IgD-negative memory B cell (primary cell): Measurements from ENCODE around the gene HTRA3. TPM values are rescaled to one million over a fixed set of nuclear protein-coding genes. Genes with fewer than 3 reads are reported as not detected.
"Not testable (repeated sequence)": the region's sequence is repeated elsewhere in the genome, so short reads cannot be mapped to it uniquely, and the experiment has no call there.

ENCODE experiments used
- H3K27ac Mint-ChIP-seq, 3 donors: one replicate each; pipeline ENCODE4 v1.8.0; 2020 to 2022; ENCODE audit warnings: mild to moderate bottlenecking in 3 of 3, mixed read lengths in 3 of 3, moderate library complexity in 1 of 3
- H3K27me3 Mint-ChIP-seq: one replicate; pipeline ENCODE4 v1.8.0; 2021; ENCODE audit warnings: mixed read lengths
- H3K36me3 Mint-ChIP-seq: one replicate; pipeline ENCODE4 v1.8.0; 2020; ENCODE audit warnings: mild to moderate bottlenecking, mixed read lengths
- H3K4me1 Mint-ChIP-seq, 3 donors: one replicate each; pipeline ENCODE4 v1.8.0; 2020 to 2022; ENCODE audit warnings: mixed read lengths in 3 of 3, mild to moderate bottlenecking in 1 of 3
- H3K4me3 Mint-ChIP-seq, 4 donors: one replicate each; pipeline ENCODE4 v1.8.0; 2020 to 2022; ENCODE audit warnings: mild to moderate bottlenecking in 4 of 4, mixed read lengths in 4 of 4, moderate library complexity in 3 of 4
- H3K9me3 Mint-ChIP-seq, 3 donors: one replicate each; pipeline ENCODE4 v1.8.0; 2020 to 2021; ENCODE audit warnings: mixed read lengths in 3 of 3, mild to moderate bottlenecking in 1 of 3
- polyA plus RNA-seq: library from polyadenylated mRNA; unstranded; fragments of 300-500 nt; fragmentation: Illumina TruSeq; gene quantifications from one replicate; pipeline ENCODE4 v1.2.3, GENCODE V29; 2021

Gene HTRA3
- polyA plus RNA-seq, 1 donor from 2014 or later = not detected

DNA sequence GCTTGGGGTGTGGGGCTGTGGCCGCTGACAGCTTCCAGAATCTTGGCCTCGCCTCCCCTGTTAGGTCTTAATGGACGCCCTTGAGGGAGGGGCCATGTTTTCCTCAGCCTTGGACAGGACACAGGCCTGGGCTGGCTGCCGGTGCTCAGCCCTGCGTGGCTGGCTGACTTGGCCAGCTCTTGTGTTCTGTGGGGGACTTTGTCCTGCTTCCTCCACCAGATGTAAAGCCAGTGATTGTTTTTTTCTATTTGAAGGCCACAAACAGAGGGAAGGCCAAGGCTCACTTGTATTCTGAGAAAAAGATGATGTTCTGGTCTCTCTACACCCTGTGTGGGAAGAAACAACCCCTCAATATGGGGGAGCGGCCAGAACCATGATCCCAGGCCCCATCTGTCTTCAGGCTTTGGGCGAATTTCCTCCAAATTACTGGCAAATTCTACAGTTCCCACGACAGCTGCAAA is 71.3 kb downstream of the HTRA3 start:
- Mint-ChIP-seq H3K4me1 (peaks cover 0 to 2% (median 0%) of the 10 kb centered on the region in 3 donors), H3K27ac (no peak overlapping the region), H3K36me3 (peaks cover 2% of the 10 kb centered on the region), H3K27me3 (peaks cover 1% of the 10 kb centered on the region), H3K4me3 (no peak overlapping the region), H3K9me3 (peaks cover 3 to 12% (median 12%) of the 10 kb centered on the region in 3 donors)

GRCh38 chr4:8341281-8341680 is 71.7 kb downstream of the HTRA3 start:
- H3K4me3 Mint-ChIP-seq = not testable (repeated sequence)

GRCh38 chr4:8341691-8342090 is 72.1 kb downstream of the HTRA3 start:
- H3K27ac Mint-ChIP-seq = no peak overlapping the region
- H3K9me3 Mint-ChIP-seq = peaks cover 2 to 9% (median 3%) of the 10 kb centered on the region in 3 donors
- H3K27me3 Mint-ChIP-seq = no peaks in the 10 kb centered on the region
- H3K36me3 Mint-ChIP-seq = peaks cover 2% of the 10 kb centered on the region
- peaks cover 0 to 2% (median 0%) of the 10 kb centered on the region in 3 donors for H3K4me1 Mint-ChIP-seq
- no peak overlapping the region for H3K4me3 Mint-ChIP-seq

More at GRCh38 chr4:8341281-8341680, 71.7 kb downstream of the HTRA3 start:
- H3K9me3 Mint-ChIP-seq = peaks cover 3 to 12% (median 7%) of the 10 kb centered on the region in 3 donors
- H3K27me3 Mint-ChIP-seq, H3K36me3 Mint-ChIP-seq, H3K27ac Mint-ChIP-seq, H3K4me1 Mint-ChIP-seq: not testable (repeated sequence)

DNA sequence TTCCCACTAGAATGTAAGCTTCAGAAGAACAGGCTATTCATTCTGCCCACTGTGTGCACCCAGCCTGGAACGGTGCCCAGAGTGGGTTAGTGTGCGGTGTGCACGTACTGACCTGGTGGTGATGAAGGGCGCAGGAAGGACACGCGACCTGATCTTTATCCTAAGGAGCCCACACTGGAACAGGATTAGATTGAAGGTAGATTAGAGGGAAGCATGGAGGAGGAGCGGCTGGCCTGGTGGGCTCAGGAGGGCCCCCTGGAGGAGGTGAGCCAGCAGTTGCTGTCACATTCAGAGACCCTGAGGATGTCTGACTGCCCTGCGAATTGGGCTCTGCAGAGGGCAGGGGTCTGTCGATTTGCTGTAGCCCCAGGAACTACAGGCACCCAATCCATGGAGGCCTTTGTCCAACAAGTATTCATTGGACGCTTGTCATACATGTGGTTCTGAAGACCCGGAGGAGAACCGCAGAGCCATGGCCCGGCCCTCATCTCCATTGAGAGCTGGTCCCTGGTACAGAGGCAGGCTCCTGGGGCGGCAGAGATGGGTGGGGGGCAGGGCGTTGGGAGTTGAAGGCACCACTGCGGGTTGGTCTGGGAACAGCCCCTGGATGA is 73.2 kb downstream of the HTRA3 start:
- peaks cover 0 to 6% (median 0%) of the 10 kb centered on the region in 3 donors for H3K9me3 Mint-ChIP-seq
- no peak overlapping the region for H3K27ac Mint-ChIP-seq
- H3K4me1 Mint-ChIP-seq = peaks cover 0 to 2% (median 0%) of the 10 kb centered on the region in 3 donors
- no peak overlapping the region for H3K4me3 Mint-ChIP-seq
- H3K27me3 Mint-ChIP-seq = no peaks in the 10 kb centered on the region
- peaks cover 2% of the 10 kb centered on the region for H3K36me3 Mint-ChIP-seq

- Mint-ChIP-seq H3K4me3 (no peak overlapping the region), H3K9me3 (peaks cover 0 to 2% (median 0%) of the 10 kb centered on the region in 3 donors), H3K4me1 (peaks cover 0 to 2% (median 0%) of the 10 kb centered on the region in 3 donors), H3K27ac (no peak overlapping the region), H3K27me3 (no peaks in the 10 kb centered on the region), H3K36me3 (peaks cover 2% of the 10 kb centered on the region)
These were observed 73.9 kb downstream of the HTRA3 start for GRCh38 chr4:8343262-8343966.

- H3K4me3 Mint-ChIP-seq = no peak overlapping the region
- peaks cover 0 to 2% (median 0%) of the 10 kb centered on the region in 3 donors for H3K9me3 Mint-ChIP-seq
- no peak overlapping the region for H3K27ac Mint-ChIP-seq
- H3K4me1 Mint-ChIP-seq = peaks cover 0 to 2% (median 0%) of the 10 kb centered on the region in 3 donors
- H3K36me3 Mint-ChIP-seq = peaks cover 2% of the 10 kb centered on the region
- no peaks in the 10 kb centered on the region for H3K27me3 Mint-ChIP-seq
These were observed 74.4 kb downstream of the HTRA3 start for GRCh38 chr4:8343967-8344331.

DNA sequence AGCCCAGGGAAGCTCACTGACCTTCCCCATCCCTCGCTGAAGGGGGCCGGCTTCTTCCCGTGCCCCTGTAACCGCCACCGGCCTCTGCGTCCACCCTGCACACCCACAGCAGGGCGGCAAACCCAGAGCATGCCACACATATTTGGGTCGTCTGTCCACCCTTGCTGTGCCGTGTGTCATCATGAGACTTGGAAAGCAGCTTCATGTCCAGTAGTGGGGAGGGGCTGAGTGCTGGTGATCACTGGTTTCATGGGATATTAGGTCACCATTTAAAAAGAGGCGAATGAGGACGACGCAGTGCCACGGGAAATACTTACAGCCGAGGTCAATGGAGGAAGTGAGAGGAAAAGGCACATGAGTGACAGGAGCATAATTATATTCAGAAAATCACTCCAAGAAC is 74.8 kb downstream of the HTRA3 start:
- H3K27ac Mint-ChIP-seq = no peak overlapping the region
- H3K9me3 Mint-ChIP-seq = no peaks in the 10 kb centered on the region
- H3K36me3 Mint-ChIP-seq = peaks cover 2% of the 10 kb centered on the region
- H3K4me3 Mint-ChIP-seq = no peak overlapping the region
- H3K4me1 Mint-ChIP-seq = no peaks in the 10 kb centered on the region
- no peaks in the 10 kb centered on the region for H3K27me3 Mint-ChIP-seq

GRCh38 chr4:8345053-8345945 is 75.7 kb downstream of the HTRA3 start:
- no peak overlapping the region for H3K4me3 Mint-ChIP-seq
- no peaks in the 10 kb centered on the region for H3K4me1 Mint-ChIP-seq
- H3K9me3 Mint-ChIP-seq = no peaks in the 10 kb centered on the region
- H3K27me3 Mint-ChIP-seq = peaks cover 2% of the 10 kb centered on the region
- H3K36me3 Mint-ChIP-seq = peaks cover 2% of the 10 kb centered on the region
- H3K27ac Mint-ChIP-seq = no peak overlapping the region

- H3K27me3 Mint-ChIP-seq = peaks cover 2% of the 10 kb centered on the region
- no peaks in the 10 kb centered on the region for H3K9me3 Mint-ChIP-seq
- H3K36me3 Mint-ChIP-seq = peaks cover 2% of the 10 kb centered on the region
- no peaks in the 10 kb centered on the region for H3K4me1 Mint-ChIP-seq
- no peak overlapping the region for H3K4me3 Mint-ChIP-seq
- no peak overlapping the region for H3K27ac Mint-ChIP-seq
These were observed 76.6 kb downstream of the HTRA3 start for GRCh38 chr4:8345946-8346814.

GRCh38 chr4:8346838-8347605 is 77.5 kb downstream of the HTRA3 start:
- Mint-ChIP-seq H3K27me3 (peaks cover 2% of the 10 kb centered on the region), H3K4me1 (no peaks in the 10 kb centered on the region), H3K36me3 (no peaks in the 10 kb centered on the region), H3K27ac (no peak overlapping the region), H3K4me3 (no peak overlapping the region), H3K9me3 (no peaks in the 10 kb centered on the region)

- no peak overlapping the region for H3K4me3 Mint-ChIP-seq
These were observed 78.1 kb downstream of the HTRA3 start for GRCh38 chr4:8347660-8348059.

DNA sequence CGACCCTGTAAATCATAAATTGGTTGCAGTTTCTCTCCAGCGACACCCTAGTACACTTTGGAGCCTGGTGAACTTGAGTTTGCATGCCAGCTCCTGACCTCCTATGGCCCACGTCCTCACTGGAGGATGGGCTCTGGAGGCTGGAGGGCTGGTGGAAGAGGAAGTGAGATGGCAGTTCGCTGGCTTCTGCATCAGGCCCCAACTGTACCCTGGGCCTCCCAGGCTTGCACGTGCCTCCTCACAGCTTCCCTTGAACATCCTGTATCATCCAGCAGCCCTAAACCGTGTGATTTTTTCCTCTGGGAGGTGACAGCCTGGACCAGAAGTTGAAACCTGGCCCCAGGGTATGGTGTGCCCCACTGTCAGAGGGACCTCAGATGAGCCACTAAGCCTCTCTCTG is 78.5 kb downstream of the HTRA3 start:
- no peaks in the 10 kb centered on the region for H3K4me1 Mint-ChIP-seq
- H3K27me3 Mint-ChIP-seq = peaks cover 2% of the 10 kb centered on the region
- H3K36me3 Mint-ChIP-seq = no peaks in the 10 kb centered on the region
- no peaks in the 10 kb centered on the region for H3K9me3 Mint-ChIP-seq
- no peak overlapping the region for H3K27ac Mint-ChIP-seq
- no peak overlapping the region for H3K4me3 Mint-ChIP-seq

More at GRCh38 chr4:8347660-8348059, 78.1 kb downstream of the HTRA3 start:
- Mint-ChIP-seq H3K4me1 (no peaks in the 10 kb centered on the region), H3K36me3 (no peaks in the 10 kb centered on the region), H3K9me3 (no peaks in the 10 kb centered on the region), H3K27me3 (peaks cover 2% of the 10 kb centered on the region), H3K27ac (no peak overlapping the region)

- H3K4me1 Mint-ChIP-seq, H3K4me3 Mint-ChIP-seq, H3K27ac Mint-ChIP-seq, H3K27me3 Mint-ChIP-seq, H3K36me3 Mint-ChIP-seq, H3K9me3 Mint-ChIP-seq: not testable (repeated sequence)
These were observed 79.7 kb downstream of the HTRA3 start for GRCh38 chr4:8349236-8349635.
